ENCODE results near the gene PCAT6. TPM values are rescaled to one million over a fixed set of nuclear protein-coding genes. Genes with fewer than 3 reads are reported as not detected.

The PCAT6 gene
- not detected for polyA plus RNA-seq (2012; ENCODE audit: insufficient read length, low read depth)

DNA sequence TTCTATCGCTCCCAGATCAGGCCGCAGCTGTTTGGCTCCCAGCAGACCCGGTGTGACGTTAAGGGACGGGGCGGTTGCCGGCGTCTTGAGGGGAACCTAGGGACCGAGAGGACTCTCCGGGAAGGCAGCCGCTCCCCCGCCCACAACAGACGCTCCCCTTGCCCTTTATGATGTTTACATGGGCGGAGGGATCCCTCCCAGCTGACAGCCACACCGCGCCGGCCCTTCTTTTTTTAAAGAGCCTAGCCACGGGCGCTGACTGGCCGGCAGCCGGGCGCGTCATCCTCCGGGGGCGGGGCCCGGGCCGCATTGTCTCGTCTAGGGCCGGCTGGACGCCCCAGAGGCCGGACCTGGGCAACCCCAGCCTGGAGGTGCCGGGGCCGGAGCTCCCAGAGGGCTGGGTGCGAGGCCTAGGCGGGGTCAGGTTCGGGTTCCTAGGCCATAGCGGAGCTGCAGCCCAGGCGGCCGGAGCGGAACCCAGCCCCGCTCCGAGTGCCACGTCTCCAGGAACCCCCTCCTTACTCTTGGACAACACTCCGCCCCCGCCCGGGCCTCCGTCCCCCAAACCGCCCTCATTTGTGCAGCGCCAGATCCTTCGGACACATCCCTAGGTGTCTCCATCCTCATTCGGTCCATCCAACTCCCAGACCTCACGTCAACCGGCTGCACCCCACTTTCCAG, at the start of gene PCAT6:
PCAT6 (plus strand) TSS at position 340 of the 681 bp plus-strand sequence.
- TF ChIP-seq SIN3A (IDR thresholded peaks at IDR 0.05; ENCODE audit: borderline replicate concordance, insufficient read depth, low read length), result peak; percentile 100
- no peak for TF ChIP-seq POLR2AphosphoS5 (IDR thresholded peaks at IDR 0.05; ENCODE audit: low read depth, low read length)
- TF ChIP-seq FOXP2 (optimal IDR thresholded peaks at IDR 0.05; ENCODE audit: borderline replicate concordance, extremely low read depth, extremely low read length, insufficient read depth), result peak; percentile 82
- TF ChIP-seq REST (IDR thresholded peaks at IDR 0.05; ENCODE audit: insufficient read depth in 1 of 2, low read depth in 2 of 2, low read length in 2 of 2), result no peak

- TF ChIP-seq TAF1 (IDR thresholded peaks at IDR 0.05; ENCODE audit: borderline replicate concordance, insufficient read depth, low read length) (no peak), SIN3A (IDR thresholded peaks at IDR 0.05; ENCODE audit: borderline replicate concordance, insufficient read depth, low read length) (no peak), REST (IDR thresholded peaks at IDR 0.05; ENCODE audit: insufficient read depth in 1 of 2, low read depth in 2 of 2, low read length in 2 of 2) (no peak), POLR2AphosphoS5 (IDR thresholded peaks at IDR 0.05; ENCODE audit: low read depth, low read length) (no peak), FOXP2 (optimal IDR thresholded peaks at IDR 0.05; ENCODE audit: borderline replicate concordance, extremely low read depth, extremely low read length, insufficient read depth) (no peak)
These were observed 48.7 kb upstream of the PCAT6 start for GRCh38 chr1:202762019-202762418.

DNA sequence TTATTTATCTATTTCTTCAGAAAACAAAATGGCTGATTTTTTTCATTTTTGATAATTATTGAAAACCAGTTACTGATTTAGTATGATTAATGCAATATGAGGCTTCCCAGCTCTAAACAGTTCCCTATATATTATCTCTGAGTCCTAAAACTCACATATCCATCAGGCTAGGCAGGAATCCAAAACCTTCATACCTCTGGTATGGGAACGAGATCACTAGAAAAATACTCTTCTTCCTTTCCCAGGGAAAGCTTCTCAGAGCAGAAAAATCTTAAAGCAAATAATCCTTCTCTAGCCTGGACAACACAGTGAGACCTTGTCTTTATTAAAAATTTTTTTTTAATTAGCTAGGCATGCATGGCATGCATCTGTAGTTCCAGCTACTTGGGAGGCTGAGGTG, 45.0 kb upstream of the PCAT6 start:
- TF ChIP-seq POLR2AphosphoS5 (IDR thresholded peaks at IDR 0.05; ENCODE audit: low read depth, low read length) (no peak), SIN3A (IDR thresholded peaks at IDR 0.05; ENCODE audit: borderline replicate concordance, insufficient read depth, low read length) (no peak)

DNA sequence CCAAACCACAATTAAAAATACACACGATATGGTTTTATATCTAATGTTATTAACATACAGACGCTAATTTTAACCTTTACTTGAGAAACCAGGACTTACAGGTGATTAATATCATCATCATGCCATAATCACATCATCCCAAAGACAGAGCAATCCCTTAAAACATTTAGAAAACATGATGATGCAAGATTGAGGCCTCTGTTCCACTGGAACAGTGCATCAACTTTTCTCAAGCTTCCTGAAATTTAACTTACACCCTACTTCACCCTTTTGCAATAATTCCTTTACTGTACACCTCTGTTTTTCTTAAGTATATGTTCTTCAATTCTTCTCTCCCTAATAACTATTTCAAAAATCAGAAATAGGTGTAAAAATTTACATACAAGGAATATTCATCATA, 40.6 kb upstream of the PCAT6 start:
- TF ChIP-seq REST (IDR thresholded peaks at IDR 0.05; ENCODE audit: insufficient read depth in 1 of 2, low read depth in 2 of 2, low read length in 2 of 2) (no peak), TAF1 (IDR thresholded peaks at IDR 0.05; ENCODE audit: borderline replicate concordance, insufficient read depth, low read length) (no peak), SIN3A (IDR thresholded peaks at IDR 0.05; ENCODE audit: borderline replicate concordance, insufficient read depth, low read length) (no peak), POLR2AphosphoS5 (IDR thresholded peaks at IDR 0.05; ENCODE audit: low read depth, low read length) (no peak), FOXP2 (optimal IDR thresholded peaks at IDR 0.05; ENCODE audit: borderline replicate concordance, extremely low read depth, extremely low read length, insufficient read depth) (no peak)

GRCh38 chr1:202781180-202781579, 29.6 kb upstream of the PCAT6 start:
- TF ChIP-seq POLR2AphosphoS5 (IDR thresholded peaks at IDR 0.05; ENCODE audit: low read depth, low read length), result no peak
- TF ChIP-seq FOXP2 (optimal IDR thresholded peaks at IDR 0.05; ENCODE audit: borderline replicate concordance, extremely low read depth, extremely low read length, insufficient read depth), result no peak
- TF ChIP-seq TAF1 (IDR thresholded peaks at IDR 0.05; ENCODE audit: borderline replicate concordance, insufficient read depth, low read length), result no peak

DNA sequence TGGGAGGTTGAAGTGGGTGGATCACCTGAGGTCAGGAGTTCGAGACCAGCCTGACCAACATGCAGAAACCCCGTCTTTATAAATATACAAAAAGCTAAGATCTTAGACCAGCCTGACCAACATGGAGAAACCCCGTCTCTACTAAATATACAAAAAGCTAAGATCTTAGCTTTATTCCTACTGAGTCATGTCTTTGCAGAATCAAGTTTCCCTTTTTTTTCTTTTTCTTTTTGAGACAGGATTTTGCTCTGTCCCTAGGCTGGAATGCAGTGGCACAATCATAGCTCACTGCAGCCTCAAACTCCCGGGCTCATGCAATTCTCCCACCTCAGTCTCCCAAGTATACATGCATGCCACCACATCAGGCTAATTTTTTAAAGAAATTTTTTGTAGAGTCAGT, 23.9 kb upstream of the PCAT6 start:
- no peak for TF ChIP-seq SIN3A (IDR thresholded peaks at IDR 0.05; ENCODE audit: borderline replicate concordance, insufficient read depth, low read length)
- no peak for TF ChIP-seq FOXP2 (optimal IDR thresholded peaks at IDR 0.05; ENCODE audit: borderline replicate concordance, extremely low read depth, extremely low read length, insufficient read depth)
- no peak for TF ChIP-seq POLR2AphosphoS5 (IDR thresholded peaks at IDR 0.05; ENCODE audit: low read depth, low read length)
- TF ChIP-seq REST (IDR thresholded peaks at IDR 0.05; ENCODE audit: insufficient read depth in 1 of 2, low read depth in 2 of 2, low read length in 2 of 2), result no peak
- TF ChIP-seq TAF1 (IDR thresholded peaks at IDR 0.05; ENCODE audit: borderline replicate concordance, insufficient read depth, low read length), result no peak
